ENCODE results near the gene SLC4A9.

DNA sequence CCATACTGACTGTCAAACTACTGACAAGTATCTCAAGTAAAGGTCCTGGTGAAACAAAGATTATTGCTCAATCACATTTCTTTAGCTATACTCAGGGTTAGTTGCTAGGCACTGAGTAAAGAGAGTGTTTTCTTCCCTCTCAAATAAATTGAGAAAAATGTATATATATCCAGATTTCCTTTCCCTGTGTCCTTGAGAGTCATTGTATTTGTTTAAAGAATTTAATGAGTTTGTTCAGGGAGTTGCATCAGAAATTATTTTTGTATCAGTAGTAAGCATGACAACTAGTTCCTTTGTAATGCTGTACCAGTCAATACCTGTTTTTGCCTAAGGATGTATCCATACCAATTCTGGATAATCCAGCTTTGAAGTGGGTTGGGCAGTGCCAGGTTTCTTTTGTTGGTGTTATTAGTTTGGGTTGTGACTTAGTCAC is 38.4 kb downstream of the SLC4A9 start:
- TF ChIP-seq POLR2A (IDR thresholded peaks at IDR 0.05), result no peak
- TF ChIP-seq, protein P1, sequence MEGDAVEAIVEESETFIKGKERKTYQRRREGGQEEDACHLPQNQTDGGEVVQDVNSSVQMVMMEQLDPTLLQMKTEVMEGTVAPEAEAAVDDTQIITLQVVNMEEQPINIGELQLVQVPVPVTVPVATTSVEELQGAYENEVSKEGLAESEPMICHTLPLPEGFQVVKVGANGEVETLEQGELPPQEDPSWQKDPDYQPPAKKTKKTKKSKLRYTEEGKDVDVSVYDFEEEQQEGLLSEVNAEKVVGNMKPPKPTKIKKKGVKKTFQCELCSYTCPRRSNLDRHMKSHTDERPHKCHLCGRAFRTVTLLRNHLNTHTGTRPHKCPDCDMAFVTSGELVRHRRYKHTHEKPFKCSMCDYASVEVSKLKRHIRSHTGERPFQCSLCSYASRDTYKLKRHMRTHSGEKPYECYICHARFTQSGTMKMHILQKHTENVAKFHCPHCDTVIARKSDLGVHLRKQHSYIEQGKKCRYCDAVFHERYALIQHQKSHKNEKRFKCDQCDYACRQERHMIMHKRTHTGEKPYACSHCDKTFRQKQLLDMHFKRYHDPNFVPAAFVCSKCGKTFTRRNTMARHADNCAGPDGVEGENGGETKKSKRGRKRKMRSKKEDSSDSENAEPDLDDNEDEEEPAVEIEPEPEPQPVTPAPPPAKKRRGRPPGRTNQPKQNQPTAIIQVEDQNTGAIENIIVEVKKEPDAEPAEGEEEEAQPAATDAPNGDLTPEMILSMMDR (IDR thresholded peaks at IDR 0.05), result no peak

All from lower leg skin (tissue), 3 donors.